Activated naive CD4-positive, alpha-beta T cell (primary cell): ENCODE data around the gene FXYD4.
A peak's percentile ranks its signal among the peaks of the same experiment; 100 is the strongest.

ENCODE experiments used
- DNase-seq, 4 experiments: peaks; one replicate each; lab custom pipeline; 2025; lab: John Stamatoyannopoulos, UW

FXYD4 gene

GRCh38 chr10:43395571-43396060 lies 24.2 kb downstream of the FXYD4 start:
- peak in 1 of 4 experiments; percentile 10 for DNase-seq

- DNase-seq: peak; percentile 44 to 61 (median 50)
Measured at GRCh38 chr10:43396061-43396927, 24.9 kb downstream of the FXYD4 start.

- peak; percentile 41 to 62 (median 52) for DNase-seq
Measured at GRCh38 chr10:43396928-43397624, 25.6 kb downstream of the FXYD4 start.

GRCh38 chr10:43398939-43399319 lies 27.5 kb downstream of the FXYD4 start:
- DNase-seq: no peak

GRCh38 chr10:43399320-43400310 lies 28.2 kb downstream of the FXYD4 start:
- no peak for DNase-seq

- no peak for DNase-seq
Measured at GRCh38 chr10:43401627-43402026, 30.2 kb downstream of the FXYD4 start.

- DNase-seq: no peak
Measured at GRCh38 chr10:43402176-43402575, 30.7 kb downstream of the FXYD4 start.

GRCh38 chr10:43402880-43403452 lies 31.5 kb downstream of the FXYD4 start:
- no peak for DNase-seq

- DNase-seq: no peak
Measured at GRCh38 chr10:43403911-43404703, 32.7 kb downstream of the FXYD4 start.

- no peak for DNase-seq
Measured at GRCh38 chr10:43404704-43405084, 33.3 kb downstream of the FXYD4 start.

- peak; percentile 32 to 48 (median 40) for DNase-seq
Measured at GRCh38 chr10:43407148-43407575, 35.7 kb downstream of the FXYD4 start.

- DNase-seq: peak; percentile 61 to 81 (median 71)
Measured at GRCh38 chr10:43407576-43408330, 36.3 kb downstream of the FXYD4 start.

GRCh38 chr10:43408331-43408709 lies 36.9 kb downstream of the FXYD4 start:
- DNase-seq: no peak

GRCh38 chr10:43408710-43409384 lies 37.4 kb downstream of the FXYD4 start, which contains the start of gene HNRNPF:
Gene HNRNPF, minus strand, starts transcription at chr10:43409186. Its CDS starts 21,302 bp downstream, at chr10:43387884.
- peak; percentile 85 to 97 (median 92) for DNase-seq

- peak; percentile 24 to 53 (median 36) for DNase-seq
Measured at GRCh38 chr10:43409385-43410109, 38.1 kb downstream of the FXYD4 start.

GRCh38 chr10:43410345-43410744 lies 38.9 kb downstream of the FXYD4 start:
- no peak for DNase-seq

GRCh38 chr10:43411536-43411935 lies 40.1 kb downstream of the FXYD4 start:
- DNase-seq: no peak

GRCh38 chr10:43415544-43415943 lies 44.1 kb downstream of the FXYD4 start:
- DNase-seq: no peak
